Esophagus muscularis mucosa (tissue), 3 donors: ENCODE data around the gene ANKRD13D.

Experiments used
- EP300 ChIP-seq: sonication (generic); formaldehyde crosslinking; IDR thresholded peaks from one replicate; pipeline ENCODE4 v1.6.1; 2017; ENCODE audit warnings: antibody characterized with exemption
- TF ChIP-seq, protein P1 (sequence below), 3 experiments: fragments of 200-600 bp in 2 of 3; fragments of 450-650 bp in 1 of 3; sonication (generic) in 2 of 3; IDR thresholded peaks; one replicate each; pipeline ENCODE4 v1.5.1; 2017 to 2019; ENCODE audit warnings: antibody characterized with exemption in 3 of 3, mild to moderate bottlenecking in 2 of 3, moderate library complexity in 1 of 3

GRCh38 chr11:67300256-67300755 lies 11.2 kb downstream of the ANKRD13D start:
- TF ChIP-seq, protein P1, sequence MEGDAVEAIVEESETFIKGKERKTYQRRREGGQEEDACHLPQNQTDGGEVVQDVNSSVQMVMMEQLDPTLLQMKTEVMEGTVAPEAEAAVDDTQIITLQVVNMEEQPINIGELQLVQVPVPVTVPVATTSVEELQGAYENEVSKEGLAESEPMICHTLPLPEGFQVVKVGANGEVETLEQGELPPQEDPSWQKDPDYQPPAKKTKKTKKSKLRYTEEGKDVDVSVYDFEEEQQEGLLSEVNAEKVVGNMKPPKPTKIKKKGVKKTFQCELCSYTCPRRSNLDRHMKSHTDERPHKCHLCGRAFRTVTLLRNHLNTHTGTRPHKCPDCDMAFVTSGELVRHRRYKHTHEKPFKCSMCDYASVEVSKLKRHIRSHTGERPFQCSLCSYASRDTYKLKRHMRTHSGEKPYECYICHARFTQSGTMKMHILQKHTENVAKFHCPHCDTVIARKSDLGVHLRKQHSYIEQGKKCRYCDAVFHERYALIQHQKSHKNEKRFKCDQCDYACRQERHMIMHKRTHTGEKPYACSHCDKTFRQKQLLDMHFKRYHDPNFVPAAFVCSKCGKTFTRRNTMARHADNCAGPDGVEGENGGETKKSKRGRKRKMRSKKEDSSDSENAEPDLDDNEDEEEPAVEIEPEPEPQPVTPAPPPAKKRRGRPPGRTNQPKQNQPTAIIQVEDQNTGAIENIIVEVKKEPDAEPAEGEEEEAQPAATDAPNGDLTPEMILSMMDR (IDR thresholded peaks at IDR 0.05), result no peak
- TF ChIP-seq EP300, result no peak
